NCI-H128 (cell line): ENCODE data around the gene FBXL17.

Source experiments
- DNase-seq: peaks from one replicate; lab custom pipeline; 2025; ENCODE audit not compliant: unreplicated experiment; lab: John Stamatoyannopoulos, UW

Gene FBXL17

GRCh38 chr5:108003178-108003577 is 378.7 kb downstream of the FBXL17 start:
- no peak for DNase-seq

DNA sequence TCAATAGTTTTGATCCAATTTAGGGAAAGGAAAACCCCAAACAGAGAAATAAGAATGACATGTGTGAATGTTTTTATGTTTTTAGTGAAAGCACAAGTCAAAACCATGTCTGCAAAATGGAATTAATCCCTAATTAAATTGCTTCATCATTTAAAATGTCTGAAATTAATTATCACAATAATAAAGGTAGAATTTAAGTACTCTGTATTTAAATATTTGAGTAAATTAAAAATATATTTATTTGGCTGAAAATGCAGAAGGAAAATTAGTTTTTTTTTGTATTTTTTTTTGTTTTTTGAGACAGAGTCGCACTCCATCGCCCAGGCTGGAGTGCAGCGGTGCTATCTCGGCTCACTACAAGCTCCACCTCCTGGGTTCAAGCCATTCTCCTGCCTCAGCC is 380.7 kb downstream of the FBXL17 start:
- DNase-seq: no peak

GRCh38 chr5:107997338-107997980 is 384.4 kb downstream of the FBXL17 start:
- DNase-seq: no peak

GRCh38 chr5:107993341-107993740 is 388.6 kb downstream of the FBXL17 start:
- DNase-seq: no peak

DNA sequence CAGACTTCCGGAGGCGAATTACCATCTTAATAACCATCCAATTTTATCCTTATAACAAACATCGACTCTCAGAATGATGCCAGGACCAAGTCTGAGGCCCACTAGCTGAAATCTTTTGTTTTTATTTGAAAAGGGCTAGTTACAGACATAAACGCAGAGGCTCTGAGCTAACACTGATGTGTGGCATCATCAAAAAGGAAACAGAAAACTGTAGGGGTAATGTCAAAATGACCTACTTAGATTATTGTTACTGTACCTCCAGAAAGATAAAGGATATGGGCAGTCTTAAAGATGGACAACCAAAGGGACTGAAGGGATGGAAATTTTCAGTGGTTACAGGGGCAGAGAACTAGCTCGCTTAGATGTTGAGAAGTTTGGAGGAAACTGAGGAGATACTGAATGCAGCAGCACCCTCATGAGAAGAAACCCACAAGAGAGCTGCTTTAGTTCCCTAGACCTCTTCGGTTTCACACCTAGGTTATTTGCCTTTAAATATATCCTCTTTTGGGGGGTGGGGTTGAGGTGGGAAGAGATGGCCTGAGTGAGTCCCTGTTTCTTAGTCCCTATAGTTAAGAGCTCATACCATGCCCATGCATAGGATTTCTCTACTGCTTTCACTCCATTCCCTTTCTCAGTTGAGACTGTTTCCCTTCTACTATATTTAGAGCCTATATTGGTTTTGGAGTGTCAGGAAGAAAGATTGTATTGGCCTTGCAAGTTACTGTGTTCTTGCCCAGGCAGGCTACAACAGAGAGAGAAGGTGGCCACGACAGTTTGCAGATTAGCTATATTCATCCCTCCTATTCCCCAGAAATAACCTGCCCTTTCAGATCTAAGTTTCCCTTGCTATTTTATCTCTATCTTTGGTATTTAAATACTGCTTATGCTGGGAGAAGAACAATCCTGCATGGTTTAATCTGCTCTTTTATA is 390.8 kb downstream of the FBXL17 start:
- DNase-seq: no peak

DNA sequence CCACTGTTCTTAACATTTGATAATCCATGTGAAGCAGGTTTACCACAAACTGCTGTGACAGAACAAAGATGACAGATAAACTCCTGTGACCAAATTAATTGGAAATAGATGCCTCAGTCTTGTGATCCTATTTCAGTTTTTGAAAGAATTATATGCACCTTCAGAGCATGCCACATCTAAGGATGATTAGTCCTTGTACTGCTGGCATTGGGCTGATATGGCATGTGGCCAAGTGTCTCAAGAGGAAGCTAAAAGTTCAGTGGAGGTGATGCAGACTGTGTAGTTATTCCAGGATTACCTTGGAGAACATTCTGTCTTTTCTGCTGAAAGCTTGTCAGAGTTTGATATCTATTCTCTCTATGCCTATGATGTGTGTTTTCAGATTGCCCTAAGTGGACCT is 396.8 kb downstream of the FBXL17 start:
- no peak for DNase-seq

GRCh38 chr5:107982703-107983425 is 399.0 kb downstream of the FBXL17 start:
- DNase-seq: no peak

- no peak for DNase-seq
These were observed 400.8 kb downstream of the FBXL17 start for GRCh38 chr5:107980923-107981692.

DNA sequence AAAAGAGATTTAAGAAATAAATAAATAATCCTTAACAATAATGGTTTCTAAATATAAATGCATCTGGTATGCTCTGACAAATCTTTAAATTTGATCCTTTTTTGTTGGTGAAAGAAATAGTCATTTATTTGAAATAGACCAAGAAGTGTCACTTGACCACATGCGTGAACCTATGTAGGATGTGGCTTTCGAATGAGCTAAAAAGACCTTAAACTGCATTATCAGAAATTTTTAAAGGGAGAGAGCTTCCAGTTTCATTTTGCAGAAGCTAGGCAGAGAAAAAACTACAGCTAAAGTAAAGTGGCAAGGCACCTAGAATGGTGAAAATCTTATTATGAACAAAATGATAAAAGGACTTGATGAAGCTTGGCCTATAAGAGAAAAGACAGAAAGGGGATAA is 402.0 kb downstream of the FBXL17 start:
- DNase-seq: no peak

DNA sequence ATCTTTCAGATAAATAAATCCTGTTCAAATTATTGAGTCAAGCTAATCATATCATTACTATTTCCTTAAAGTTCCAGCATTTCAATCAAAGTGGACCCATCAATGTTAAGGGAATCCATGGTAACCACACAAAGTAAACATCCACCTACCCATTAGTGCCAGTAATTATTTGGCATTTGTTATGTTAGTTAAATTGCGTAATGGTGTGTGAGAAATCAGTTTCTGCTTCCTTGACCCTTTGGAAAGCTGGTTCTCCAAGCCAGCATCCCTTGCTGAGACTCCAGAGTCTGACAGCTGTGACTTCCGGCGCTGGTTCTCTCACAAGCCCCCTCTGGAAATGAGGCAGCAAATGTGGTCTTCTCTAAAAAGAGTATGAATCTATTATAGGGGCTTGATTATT is 402.6 kb downstream of the FBXL17 start:
- no peak for DNase-seq

- DNase-seq: no peak
These were observed 404.3 kb downstream of the FBXL17 start for GRCh38 chr5:107977550-107978071.

- no peak for DNase-seq
These were observed 406.3 kb downstream of the FBXL17 start for GRCh38 chr5:107975568-107975967.

GRCh38 chr5:107971846-107972245 is 410.1 kb downstream of the FBXL17 start:
- DNase-seq: no peak

GRCh38 chr5:107969847-107970246 is 412.1 kb downstream of the FBXL17 start:
- DNase-seq: no peak

DNA sequence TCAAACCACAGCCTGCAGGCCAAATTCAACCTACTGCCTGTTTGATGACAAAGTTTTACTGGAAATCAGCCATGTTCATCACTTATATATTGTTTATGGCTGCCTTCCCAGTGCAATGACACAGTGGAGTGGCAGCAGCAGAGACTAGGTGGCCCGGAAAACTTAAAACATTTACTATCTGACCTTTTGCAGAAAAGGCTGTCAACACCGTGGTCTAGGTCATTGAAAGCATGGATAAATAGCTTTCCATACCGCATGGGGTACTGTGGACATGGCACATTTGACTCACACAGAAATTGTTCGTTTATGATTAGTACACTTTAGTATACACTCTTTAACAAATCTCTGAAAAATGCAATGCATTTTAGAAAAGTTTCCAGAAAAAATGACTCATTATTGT is 412.9 kb downstream of the FBXL17 start:
- no peak for DNase-seq

DNA sequence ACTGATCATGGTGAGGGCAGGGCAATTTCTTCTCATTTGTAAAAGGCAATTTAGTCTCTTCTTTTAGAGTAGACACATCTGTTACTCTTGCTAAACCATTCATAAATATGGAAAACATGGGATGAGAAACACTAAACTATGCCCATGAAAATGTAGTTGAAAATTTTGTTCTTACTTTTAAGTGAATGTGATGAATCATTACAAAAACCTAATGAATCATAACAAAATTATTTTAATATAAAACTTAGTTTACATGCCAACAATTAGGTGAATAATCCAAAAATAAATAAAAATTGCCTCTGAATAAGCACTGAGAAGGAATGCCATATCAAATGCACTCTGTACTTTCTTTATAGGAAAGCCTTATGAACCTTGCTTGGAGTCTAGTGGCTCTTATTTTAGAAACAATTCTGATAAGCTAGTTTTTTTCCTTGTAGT is 413.5 kb downstream of the FBXL17 start:
- no peak for DNase-seq

DNA sequence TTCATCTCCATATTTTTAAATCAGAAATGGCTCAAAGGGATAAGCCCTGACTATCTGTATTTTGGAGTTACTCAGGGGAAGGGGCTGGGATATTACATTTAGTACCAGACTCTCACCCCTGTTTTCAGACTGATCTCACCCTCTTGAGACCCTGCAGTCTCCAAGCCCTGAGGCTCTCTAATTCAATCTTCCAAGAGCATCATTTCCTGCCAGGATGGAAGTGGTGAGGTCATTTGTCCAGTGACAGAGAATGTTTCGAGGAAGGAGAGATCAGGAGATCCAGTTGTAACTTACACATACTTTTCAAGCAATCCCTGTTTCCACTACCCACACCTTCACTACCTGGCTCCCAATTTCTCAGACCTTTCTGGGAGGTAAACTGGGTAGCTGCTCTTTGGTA is 415.7 kb downstream of the FBXL17 start:
- no peak for DNase-seq

DNA sequence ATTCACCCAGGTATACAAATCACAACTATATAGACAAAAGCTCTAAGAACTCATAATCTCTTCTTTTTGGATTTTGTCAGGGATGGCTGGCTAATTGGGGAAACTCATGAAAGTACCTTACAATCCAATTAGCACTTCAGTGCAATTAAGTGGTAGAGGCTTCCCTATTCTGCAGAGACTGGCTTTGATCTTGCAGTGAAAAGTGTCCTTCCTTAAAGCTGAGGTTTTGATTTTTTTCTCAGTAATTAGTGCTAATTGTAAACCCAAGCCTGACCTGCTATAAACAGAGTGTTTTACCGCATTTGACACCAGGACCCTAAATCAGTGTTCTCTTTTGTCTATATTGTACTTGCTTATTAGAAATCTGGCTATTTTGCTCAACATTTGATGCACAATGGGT is 417.2 kb downstream of the FBXL17 start:
- DNase-seq: no peak

DNA sequence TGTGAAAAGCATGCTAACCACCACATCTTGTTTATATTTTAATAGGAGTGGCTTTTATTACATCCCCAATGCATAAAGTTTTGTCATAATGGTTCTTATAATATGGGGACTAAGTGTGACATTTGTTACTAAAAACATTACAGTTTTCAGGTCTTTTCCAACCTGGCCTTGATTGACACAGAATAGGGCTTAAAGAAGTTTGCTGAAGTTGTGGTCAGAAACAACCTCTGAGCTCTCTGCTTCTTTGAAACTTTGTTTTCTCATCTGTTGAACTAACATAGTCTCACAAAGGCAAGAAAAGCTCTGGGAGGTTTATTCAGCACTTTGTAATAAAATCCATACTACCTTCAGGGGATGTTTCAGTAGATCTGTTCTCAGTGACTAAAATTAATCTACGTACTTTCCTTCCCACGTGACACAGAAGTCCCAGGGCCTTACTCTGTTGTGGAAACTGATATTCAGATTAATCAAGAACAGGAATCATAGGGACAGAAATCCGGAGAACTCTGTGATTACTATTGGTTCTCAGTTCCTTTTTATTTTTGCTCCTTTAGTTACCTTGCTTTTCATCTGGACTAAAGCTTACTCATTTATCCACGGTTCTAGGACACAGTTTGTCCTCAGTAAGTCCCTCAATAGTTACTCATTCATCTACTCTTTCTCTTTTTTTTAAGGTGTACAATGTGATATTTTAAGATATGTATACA is 422.2 kb downstream of the FBXL17 start:
- no peak for DNase-seq

DNA sequence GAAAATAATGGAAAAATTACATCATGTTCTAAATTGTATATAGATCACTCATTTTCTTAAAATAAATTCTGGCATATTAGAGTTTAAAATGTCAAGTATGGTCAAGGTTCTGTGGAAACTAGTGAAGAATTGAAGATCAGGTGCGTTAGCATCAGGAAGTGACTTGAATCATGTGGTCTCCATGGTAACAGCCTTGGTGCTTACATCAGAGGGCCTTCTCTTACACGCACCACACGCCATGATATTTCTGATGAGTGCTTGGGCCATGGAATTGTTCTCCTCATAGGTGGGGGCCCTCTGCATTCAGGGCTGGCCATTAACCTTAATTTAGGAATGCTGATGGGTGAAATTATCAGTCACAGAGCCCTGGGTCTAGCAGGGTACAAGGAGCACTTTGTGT is 423.0 kb downstream of the FBXL17 start:
- DNase-seq: no peak
